Activated CD4-positive, alpha-beta T cell treated with anti-CD3 and anti-CD28 coated beads, Interleukin-2, amount 50 U/mL, for 48 hours (primary cell): Measurements from ENCODE around the gene CCL5.

Experiments used
- DNase-seq, 2 experiments: peaks; one replicate each; pipeline ENCODE4 v3.0.0-alpha.2; 2020

Gene CCL5

DNA sequence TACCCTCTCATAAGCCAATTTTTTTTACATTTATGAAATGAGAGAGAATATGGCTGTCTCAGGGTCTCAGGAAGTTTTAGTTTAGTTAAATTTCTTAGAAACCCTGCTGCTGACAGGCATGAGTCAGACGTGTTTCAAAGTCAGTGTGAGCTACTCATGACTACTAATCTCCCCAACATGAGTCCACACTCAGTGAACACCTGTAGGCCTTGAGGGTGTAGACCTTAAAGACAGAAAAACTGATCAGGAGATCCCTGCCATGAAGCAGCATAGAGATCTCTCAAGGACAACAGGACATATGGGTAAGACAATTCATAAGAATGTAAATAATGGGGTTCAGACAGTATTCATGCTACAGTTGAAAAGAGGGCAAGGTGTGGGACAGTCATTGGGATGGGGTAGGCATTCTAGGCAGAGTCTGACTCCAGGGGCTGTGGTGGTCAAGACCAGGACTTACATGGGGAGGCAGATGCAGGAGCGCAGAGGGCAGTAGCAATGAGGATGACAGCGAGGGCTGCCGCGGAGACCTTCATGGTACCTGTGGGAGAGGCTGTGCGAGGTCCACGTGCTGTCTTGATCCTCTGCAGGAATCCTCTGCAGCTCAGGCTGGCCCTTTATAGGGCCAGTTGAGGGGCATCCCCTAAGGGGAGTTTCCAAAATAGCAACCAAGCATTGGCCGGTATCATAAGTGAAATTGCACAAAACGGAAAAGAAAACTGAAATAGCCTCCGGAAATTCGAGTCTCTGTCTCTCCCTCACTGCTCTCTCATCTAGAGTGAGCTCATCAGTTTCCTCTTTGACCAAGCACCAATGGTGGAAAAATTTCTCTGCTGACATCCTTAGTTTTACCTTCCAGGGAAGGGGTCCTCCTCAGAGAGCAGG lies at the start of gene CCL5:
TSS of gene CCL5 (minus strand) at position 588 of the 882 bp plus-strand sequence.
- peak; percentile 36 to 56 for DNase-seq

DNA sequence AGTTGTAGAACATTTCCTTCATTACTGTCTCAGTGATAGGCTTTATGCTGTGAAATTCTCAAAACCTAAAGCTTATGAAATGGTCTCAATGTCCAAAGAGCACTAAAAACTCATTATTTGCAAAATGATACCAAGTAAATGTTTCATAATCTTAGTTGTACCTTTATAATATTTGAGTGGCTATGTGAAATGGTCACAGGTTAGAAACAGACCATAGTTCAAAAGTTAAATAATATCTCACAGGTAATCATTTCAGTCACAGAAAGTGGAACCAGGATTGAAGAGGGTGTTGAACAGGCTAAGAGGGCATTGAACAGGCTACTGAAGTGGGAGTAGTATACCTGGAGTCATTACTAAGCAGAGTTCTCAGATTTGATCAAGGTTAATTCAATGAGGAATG lies 47.6 kb upstream of the CCL5 start:
- no peak for DNase-seq

DNA sequence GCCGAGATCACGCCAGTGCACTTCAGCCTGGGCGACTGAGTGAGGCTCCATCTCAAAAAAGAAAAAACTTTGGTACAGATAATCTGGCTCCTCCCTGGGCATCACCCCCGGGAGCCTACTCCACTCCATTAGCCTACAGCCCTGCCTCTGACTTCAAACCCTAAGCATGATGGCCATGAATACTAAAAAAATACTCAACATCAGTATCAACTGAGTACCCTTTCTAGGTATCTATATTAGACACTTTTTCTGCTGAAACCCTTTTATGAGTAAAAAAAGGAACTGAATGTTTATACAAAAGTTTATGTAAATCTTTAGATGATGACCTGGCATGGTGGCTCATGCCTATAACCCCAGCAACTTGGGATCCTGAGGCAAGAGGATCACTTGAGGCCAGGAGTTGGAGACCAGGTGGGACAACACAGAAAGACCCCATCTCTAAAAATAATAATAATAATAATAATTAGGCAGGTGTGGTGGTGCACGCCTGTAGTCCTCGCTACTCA lies 43.5 kb upstream of the CCL5 start:
- no peak for DNase-seq

DNA sequence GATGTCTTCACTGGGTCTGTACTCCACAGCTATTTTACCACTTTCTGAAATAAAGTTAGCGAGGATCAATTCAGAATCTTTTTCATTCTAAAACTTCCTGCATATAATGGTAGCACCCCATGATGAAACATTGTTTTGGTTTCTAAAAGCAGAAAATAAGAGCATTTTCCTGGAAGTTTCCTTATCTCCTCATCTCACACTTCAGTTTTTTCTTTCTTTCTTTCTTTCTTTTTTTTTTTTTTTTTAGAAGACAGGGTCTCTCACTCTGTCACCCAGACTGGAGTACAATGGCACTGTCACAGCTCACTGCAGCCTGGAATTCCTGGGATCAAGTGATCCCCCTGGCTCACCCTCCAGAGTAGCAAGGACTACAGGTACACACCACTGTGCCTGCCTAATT lies 40.1 kb upstream of the CCL5 start:
- no peak for DNase-seq

DNA sequence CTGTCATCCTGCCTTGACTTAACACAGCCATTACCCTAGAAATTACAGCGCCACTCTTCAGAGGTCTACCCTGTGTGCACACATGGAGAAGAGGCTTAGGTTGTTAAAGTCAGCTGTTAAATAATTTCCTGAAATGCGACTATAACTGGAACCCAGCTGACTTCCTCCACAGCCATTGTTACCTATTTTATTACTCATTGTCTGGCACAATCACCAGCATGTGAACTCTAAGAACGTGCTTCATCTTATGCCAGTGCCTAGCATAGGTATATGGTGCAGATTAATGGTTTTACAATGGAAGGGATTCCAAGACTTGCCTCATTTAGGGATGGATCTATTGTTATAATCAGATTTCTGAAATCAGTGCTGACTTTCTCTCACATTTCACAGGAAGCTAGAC lies 38.5 kb upstream of the CCL5 start:
- DNase-seq = no peak

DNA sequence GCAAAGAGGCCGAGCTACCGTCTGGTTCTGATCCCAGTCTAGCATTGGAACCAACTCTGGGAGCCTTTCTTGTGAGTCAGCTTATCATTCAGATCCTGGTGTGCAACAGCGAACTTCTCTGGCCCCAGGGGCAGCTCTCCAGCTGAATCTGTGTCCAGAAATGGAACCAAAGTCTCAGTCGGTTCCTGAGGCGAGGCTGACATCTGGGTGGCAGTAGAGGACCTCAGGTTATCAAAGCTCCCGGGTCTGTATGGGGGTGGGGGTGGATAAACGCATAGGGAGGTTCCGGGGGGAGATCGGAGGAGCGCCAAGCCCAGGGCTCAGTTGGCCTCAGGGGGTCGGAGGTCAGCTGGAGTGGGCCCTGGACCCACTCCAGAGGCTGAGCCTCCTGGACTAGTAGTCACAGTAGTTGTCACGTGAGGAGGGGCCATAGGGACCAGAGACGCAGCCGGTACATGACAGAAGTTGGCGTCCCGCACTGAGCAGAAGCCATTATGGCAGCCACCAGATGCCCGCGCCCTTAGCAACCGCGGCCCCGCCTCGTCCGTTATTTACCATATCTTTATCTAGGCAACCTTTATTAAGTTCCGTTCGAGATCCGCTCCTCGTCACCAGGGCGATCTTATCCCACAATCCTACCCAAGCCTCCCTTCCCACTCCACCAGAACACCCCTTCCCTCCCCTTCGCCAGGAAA lies 37.5 kb upstream of the CCL5 start:
- DNase-seq = no peak

DNA sequence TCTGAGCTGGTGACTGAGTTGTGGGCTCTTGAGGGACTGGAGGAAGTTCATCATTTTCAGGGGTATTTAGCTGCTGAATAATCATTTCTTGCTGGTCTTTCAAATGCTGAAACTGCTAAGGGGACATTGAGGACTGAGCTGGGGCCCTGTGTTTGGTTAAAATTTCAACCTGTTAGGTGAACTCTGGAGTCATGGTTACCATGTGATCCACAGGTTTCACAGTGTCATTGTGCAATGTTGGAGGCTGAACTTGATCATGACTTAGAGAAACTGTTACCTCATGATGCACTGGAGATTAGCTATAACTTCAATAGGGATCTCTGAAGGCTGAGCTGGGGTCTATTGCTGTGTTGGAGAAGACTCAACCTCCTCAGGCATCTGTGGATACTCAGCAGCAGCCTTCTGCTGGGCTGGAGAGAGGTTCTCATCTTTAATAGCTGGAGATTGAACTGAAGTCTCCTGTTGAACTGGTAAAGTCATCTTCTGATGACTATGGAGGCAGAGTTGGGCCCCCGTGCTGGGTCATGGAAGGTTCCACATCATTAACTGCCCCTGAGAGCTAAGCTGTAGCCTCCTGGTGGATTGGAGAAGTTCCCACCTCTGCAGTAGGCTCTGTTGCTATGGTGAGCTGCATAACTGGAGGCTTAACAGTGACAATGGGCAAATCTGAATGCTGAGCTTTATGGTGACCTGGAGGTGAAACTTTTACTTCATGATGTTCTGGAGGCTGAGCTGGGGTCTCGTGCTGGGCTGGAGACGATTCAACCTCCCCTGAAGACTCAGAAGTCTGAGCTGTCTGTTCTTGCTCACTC lies 35.2 kb upstream of the CCL5 start:
- DNase-seq = no peak

DNA sequence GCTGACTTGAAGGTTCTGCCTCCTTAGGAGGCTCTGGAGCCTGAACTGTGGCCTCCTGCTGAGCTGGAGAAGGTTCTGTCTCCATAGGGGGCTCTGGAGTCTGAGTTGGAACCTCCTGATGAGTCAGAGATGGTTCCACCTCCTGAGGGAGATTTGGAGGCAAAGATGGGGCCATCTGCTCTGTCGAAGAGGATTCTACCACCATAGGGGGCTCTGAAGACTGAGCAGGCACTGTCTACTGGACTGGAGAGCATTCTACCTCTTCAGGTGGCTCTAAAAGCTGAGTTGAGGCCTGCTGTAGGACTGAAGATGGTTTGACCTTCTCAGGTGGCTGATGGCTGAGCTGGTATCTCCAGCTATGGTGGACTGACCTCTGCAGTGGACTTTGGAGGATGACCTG lies 34.2 kb upstream of the CCL5 start:
- no peak for DNase-seq

DNA sequence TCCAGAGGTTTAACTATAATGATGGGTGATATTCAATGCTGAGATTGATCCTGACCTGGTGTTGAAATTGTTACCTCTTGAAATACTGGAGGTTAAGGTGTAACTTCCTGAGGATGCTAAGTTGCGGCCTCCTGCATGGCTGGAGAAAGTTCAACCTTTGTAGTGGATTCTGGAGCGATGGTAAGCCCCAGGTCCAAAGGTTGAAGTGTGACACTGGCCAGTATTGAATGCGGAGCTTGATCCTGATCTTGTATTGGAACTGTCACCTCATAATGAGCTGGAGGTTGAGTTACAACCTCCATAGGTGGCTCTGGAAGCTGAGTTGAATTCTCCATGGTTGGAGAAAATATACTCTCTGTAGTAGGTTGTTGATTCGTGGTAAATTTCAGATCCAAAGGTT lies 33.4 kb upstream of the CCL5 start:
- DNase-seq = no peak

DNA sequence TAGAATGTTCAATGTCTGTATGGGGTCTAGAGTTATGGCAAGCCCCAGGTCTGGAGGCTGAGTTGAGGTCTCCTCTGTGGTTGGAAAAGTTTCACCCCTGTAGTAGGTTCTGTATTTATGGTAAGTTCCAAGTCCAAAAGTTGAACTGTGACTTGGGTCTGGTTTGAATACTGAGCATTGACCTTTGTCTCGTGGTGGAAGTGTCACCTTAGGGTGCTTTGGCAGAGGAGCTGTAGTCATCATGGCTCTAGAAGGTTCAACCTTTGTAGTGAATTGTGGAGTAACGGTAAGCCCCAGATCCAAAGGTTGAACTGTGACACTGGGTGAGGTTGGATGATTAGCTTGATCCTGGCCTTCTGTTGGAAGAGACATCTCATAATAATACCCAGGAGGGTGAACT lies 32.8 kb upstream of the CCL5 start:
- no peak for DNase-seq

DNA sequence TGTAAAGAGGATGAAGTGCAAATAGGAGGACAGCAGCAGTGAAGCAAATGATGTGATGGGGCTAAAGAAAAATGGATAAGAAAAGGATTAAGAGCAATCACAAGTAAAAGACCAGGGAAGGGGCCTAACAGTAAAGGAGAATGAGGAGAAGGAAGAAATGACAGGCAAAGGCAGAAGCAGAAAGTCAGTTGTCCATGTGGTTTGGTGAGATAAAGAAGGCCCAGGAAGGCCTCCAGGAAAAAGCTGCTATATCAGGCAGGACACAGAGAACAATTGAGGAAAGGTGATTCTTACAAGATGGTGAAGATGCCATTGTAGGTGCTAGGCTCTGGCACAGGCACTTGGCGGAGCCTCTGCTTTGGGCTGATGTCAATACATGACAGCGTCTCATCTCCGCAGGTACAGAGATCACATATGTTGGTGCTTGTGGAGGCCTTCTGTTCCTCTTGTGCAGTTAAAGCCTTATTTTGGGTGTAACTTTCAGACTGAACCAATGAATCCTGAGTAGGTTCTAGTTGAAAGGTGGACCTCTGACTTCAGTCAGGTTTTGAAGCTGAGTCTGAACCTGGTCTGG lies 32.3 kb upstream of the CCL5 start:
- no peak for DNase-seq

DNA sequence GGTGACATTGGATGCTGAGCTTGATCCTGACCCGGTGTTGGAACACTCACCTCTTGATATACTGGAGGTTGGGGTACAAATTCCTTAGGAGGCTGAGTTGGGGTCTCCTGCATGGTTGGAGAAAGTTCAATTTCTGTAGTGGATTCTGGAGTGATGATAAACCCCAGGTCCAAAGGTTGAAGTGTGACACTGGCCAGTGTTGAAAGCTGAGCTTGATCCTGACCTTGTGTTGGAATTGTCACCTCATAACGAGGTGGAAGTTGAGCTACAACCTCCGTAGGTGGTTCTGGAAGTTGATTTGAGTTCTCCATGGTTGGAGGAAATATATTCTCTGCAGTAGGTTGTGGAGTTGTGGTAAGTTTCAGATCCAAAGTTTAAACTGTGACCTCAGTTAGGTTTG lies 29.2 kb upstream of the CCL5 start:
- no peak for DNase-seq

DNA sequence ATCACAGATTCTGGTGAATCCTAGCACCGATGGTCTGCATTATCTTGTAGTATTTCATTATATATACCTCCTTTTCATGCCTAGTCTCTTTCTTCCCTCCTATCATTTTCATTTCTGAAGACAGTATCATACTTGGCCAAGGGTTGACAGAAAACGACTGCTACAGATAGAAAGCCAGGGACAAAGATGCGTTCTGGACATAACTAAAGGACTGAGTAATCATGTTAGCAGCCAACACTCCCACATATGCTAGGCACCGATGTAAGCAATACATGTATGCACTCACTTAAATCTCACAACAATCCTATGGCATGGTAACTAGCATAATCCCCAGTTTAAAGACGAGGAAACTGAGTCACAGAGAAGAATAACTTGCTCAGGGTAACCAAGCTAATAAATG lies 27.5 kb upstream of the CCL5 start:
- no peak for DNase-seq

DNA sequence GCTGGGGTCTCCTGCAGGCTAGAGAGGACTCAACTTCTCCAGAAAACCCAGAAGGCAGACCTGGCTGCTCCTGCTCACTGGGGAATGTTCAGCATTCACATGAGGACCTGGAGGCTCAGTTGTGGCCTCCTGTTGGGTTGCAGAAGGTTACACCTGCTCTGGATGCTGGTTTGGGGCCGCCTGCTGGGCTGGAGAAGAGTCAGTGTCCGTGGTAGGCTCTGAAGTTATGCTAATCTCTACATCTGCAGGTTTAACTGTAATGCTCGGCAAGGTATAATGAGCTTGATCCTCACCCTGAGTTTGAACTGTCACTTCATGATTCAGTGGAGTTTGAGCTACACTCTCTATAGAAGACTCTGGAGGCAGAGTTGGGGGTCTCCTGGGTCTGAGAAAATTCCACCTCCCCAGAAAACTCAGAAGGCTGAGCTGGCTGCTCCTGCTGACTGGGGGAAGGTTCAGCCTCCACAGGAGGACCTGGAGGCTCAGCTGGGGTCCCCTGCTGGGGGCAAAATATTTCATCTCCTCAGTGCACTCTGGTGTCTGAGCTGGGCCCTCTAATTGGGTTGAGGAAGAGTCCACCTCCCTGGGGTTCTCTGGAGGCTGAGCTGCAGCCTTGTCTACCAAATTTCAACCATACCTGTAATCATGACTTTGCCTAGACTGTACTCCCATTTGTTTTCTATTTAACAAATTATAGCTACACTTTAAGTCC lies 26.9 kb upstream of the CCL5 start:
- DNase-seq = no peak

DNA sequence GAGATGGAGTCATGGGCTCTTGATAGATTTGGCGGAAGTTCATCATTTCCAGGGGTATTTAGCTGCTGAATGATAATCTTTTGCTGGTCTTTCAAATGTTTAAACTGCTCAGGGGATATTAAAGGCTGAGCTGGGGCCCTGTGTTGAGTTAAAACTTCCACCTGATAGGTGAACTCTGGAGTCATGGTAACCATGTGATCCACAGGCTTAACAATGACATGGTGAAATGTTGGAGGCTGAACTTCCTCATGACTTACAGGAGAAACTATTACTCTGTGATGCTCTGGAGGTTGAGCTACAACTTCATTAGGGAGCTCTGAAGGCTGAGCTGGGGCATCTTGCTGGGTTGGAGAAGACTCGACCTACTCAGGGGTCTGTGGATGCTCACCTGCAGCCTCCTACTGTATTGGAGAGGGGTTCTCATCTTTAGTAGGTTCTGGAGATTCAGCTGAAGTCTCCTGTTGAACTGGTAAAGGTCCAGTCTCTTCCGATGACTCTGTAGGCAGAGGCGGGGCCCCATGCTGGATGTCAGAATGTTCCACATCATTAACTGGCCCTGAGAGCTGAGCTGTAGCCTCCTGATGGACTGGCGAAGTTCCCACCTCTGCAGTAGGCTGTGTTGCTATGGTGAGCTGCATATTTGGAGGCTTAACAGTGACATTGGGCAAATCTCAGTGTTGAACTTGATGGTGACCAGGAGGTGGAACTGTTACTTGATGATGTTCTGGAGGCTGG lies 26.2 kb upstream of the CCL5 start:
- no peak for DNase-seq

DNA sequence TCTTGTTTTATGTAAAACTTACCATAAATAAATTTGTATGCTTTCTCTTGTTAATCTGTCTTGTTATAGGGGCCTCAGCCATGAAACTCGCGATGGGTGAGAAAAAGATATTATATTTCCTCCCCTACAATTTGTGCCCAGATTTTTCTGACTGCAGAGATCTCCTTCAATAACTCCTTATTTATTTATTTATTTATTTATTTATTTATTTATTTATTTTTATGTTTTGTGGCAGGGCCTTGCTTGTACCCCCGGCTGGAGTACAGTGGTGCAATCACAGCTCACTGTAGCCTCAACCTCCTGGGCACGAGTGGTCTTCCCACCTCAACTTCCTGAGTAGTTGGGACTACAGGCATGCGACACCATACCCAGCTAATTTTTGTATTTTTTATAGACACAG lies 23.3 kb upstream of the CCL5 start:
- DNase-seq = no peak

DNA sequence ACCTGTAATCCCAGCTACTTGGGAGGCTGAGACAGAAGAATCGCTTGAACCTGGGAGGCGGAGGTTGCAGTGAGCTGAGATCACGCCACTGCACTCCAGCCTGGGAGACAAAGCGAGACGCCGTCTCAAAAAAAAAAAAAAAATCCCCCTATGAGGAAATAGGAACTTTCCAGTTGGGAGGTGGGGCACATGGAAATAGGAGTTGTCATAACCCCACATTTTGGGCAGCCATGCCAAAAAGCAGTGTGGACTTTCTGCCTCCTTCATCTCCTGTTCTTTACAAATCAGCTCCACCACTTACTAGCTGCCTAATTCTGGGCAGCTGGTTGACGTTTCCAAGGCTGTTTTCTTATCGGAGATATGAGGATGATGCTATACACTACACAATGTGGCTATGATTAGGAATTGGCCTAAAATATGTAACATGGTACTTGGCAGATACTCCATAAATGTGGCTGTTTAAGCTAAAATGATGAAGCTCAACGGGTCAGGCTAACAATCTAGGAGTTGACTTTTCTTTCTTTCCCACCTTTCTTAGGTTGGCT lies 21.5 kb upstream of the CCL5 start:
- DNase-seq = no peak

DNA sequence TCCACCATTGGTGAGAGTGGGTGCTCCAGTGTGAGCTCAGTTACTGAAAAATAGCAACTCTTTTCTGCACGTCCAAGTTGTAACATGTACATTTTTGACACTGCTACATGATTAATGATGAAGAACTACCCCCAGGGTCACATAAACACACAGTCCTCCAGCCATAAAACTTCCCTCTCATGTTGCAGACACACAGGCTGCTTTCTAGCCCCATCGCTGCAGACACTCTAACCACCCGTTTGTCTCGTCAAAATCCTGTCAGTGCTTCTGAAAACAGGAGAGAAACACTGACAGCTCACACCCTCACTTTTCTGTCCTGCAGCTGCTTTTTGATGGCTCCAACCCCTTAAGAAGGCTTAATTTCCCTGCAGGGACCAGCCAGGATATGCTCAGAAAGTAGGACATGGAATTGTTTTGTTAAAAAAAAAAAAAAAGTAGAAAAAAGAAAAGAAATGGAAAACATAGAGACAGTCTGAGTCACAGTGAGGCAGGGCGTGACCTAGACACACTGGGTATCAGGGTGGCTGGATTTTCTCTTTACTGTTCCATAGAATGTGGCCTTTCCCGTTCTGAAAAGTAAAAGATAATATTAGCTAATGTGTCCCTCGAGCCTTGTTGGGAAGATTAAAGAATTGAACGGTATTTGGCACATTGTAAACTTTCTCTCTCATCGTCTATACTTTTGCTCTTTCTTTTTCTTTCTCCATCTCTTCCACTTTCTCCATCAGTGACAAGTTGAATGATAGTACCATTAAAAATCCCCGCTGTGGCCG lies 20.7 kb upstream of the CCL5 start:
- no peak for DNase-seq

DNA sequence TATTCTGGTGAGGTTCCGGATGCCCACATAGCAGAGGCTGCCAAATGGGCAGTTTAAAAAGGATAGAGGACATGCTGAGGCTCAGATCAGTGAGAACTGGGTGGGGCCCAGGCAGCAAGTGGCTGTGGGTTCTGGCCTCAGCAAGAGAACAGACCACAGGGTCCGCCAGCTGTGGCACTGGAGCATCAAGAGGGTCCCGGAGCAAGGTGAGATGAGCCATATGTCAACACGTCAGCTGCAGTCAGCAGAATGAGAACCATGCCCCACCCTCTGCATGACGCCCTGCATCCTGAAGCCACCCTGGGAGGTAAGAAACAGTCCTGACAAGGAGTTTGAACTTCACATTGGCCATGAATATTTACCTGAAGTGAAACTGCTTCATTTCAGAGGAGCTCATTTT lies 20.1 kb upstream of the CCL5 start:
- no peak for DNase-seq

DNA sequence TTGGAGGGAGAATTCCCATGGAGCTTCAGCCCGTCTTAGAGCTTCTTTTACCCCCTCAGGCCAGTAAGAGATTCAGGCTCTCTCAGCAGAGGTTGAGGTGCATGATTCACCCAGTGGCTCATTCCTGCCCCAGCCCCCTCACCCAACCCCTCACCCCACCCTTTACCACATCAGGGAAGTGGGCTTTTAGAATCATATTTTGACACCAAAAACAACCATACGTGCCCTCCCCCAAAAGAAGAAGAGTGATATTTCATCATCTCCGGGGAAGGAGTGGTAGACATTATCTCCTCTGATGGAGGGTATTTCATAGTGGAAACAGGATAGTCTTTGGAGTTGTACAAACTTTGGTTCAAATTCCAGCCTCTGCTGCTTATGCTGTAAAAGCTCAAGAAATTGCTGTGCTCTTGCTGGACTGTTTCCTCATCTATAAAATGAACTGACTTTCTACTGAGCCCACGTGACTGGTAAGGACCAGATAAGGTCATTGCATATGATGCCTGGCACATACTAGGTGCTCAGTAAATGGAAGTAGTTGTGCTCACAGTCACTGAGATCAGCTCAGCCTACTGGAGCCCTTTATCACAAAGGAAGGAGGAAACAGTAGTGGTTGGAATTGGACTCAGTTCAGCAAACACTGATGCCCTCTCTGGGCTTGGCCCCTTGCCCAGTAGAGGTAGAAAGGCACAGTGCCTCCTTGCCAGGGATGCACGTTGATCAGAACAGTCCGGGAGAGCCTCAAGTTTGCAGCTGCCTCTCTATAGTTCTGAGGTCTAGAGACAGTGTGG lies 18.3 kb upstream of the CCL5 start:
- DNase-seq = peak in 1 of 2 experiments; percentile 44
